ENCODE data around the gene ATOX1. TPM values are rescaled to one million over a fixed set of nuclear protein-coding genes. Genes with fewer than 3 reads are reported as not detected.

ATOX1 gene
- total and polyA plus RNA-seq, 7 donors, result 28.7 to 99.1 (median 46.9) TPM

DNA sequence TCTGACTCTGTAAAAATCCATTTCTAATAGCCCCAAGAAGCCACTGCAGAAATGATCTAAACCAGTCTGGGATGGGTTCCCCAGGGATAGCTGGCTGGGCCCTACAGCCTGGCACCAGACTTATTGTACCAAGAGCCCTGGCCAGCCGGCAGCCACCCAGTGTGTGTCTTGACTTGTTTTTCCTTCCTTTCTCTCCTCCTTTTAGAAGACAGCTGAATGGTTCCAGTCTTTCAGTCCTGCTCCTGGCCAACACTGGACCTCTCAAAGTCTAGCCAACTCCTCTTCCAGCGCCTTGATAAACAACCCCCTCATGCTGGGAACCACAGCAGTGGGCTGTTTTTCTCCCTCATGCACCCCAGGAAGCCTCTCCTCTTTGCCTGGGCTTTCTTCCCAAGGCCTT is 34.1 kb downstream of the ATOX1 start:
- Histone ChIP-seq H3K36me3 (ENCODE audit: insufficient read depth in 1 of 2, low read depth in 1 of 2) (no peaks in the 10 kb centered on the region), H3K27me3 (ENCODE audit: insufficient read depth in 3 of 3, low read length in 2 of 3) (no peaks in the 10 kb centered on the region), H3K4me1 (no peaks in the 10 kb centered on the region), H3K4me3 (no peak overlapping the region), H3K9me3 (no peaks in the 10 kb centered on the region), H3K27ac (no peak overlapping the region)
- DNase-seq (no peak), ATAC-seq (no peak)
- WGBS, 3 donors, result 52 to 75% (median 57%) methylated on average over 2 of the region's 2 CpGs
- intact Hi-C loops (cut with DNase I), result loop anchor here in 1 of 2 donors (5.0 kb wide), 1 partner anchor 67 kb away; no protein-coding TSS in a partner anchor
- TF ChIP-seq CTCF (IDR thresholded peaks at IDR 0.05), result no peak

DNA sequence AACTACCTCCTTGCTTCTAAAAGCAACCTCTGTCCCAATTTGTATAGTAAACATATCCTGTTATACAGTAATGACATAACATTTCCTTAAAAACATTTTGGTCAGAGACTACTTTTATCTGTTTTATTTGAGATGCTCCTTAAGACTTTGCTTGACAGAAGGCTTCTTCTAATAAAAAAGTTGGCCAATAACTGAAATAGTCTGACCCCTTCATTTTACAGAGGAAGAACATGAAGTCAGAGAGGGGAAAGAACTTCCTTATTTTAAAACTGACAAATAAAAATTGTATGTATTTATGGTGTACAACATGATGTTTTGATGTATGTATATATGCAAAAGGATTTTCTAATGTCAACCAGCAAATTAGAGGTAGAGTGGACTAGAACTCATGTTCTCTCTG is 35.9 kb downstream of the ATOX1 start:
- intact Hi-C loops (cut with DNase I), result loop anchor here in 1 of 2 donors (5.0 kb wide), 1 partner anchor 65 kb away; no protein-coding TSS in a partner anchor
- DNase-seq (no peak), ATAC-seq (no peak)
- Histone ChIP-seq H3K4me1 (peaks cover 12% of the 10 kb centered on the region), H3K4me3 (no peak overlapping the region), H3K27ac (no peak overlapping the region), H3K27me3 (ENCODE audit: insufficient read depth in 3 of 3, low read length in 2 of 3) (no peaks in the 10 kb centered on the region), H3K36me3 (ENCODE audit: insufficient read depth in 1 of 2, low read depth in 1 of 2) (no peaks in the 10 kb centered on the region), H3K9me3 (no peaks in the 10 kb centered on the region)
- no peak for TF ChIP-seq CTCF (IDR thresholded peaks at IDR 0.05)

DNA sequence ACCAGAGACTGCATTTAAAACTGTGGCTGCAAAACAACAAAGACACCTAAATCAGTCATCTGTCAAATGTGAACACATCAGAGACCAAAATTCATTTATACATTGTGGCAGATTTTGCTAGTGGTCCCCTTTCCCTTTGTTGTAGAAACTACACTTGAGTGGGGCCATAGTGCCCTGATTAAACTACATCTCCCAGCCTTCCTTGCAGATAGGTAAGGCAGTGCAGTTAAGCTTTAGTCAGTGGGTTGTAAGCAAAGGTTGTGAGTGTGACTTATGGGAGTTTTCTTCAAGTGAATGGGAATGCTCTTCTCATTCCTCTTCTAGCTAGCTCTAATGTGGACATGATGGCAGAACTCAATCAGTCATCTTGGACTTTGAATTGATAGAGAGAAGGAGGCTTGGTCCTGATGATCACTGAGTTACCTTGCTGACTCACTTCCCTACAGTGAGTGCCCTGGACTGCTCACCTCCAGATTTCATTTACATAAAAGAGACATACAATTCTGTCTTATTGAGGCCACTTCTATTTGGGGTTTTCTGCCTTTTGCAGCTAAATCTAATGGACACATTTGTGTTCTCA is 36.5 kb downstream of the ATOX1 start:
- no peaks in the 10 kb centered on the region for H3K9me3 ChIP-seq
- TF ChIP-seq CTCF (IDR thresholded peaks at IDR 0.05), result no peak
- ATAC-seq, result no peak
- H3K36me3 ChIP-seq (ENCODE audit: insufficient read depth in 1 of 2, low read depth in 1 of 2), result no peaks in the 10 kb centered on the region
- no peak overlapping the region for H3K27ac ChIP-seq
- no peak overlapping the region for H3K4me3 ChIP-seq
- DNase-seq, result no peak
- intact Hi-C loops (cut with DNase I), result loop anchor here in 1 of 2 donors (5.0 kb wide), 1 partner anchor 65 kb away; no protein-coding TSS in a partner anchor
- H3K27me3 ChIP-seq (ENCODE audit: insufficient read depth in 3 of 3, low read length in 2 of 3), result no peaks in the 10 kb centered on the region
- H3K4me1 ChIP-seq, result peaks cover 12% of the 10 kb centered on the region

GRCh38 chr5:151721087-151721646 is 37.3 kb downstream of the ATOX1 start:
- ATAC-seq (no peak), DNase-seq (no peak)
- Histone ChIP-seq H3K9me3 (no peaks in the 10 kb centered on the region), H3K27me3 (ENCODE audit: insufficient read depth in 3 of 3, low read length in 2 of 3) (no peaks in the 10 kb centered on the region), H3K27ac (no peak overlapping the region), H3K36me3 (ENCODE audit: insufficient read depth in 1 of 2, low read depth in 1 of 2) (no peaks in the 10 kb centered on the region), H3K4me3 (no peak overlapping the region), H3K4me1 (peaks cover 12% of the 10 kb centered on the region)
- TF ChIP-seq CTCF (IDR thresholded peaks at IDR 0.05), result no peak
- intact Hi-C loops (cut with DNase I), result loop anchor here in 1 of 2 donors (5.0 kb wide), 1 partner anchor 64 kb away; no protein-coding TSS in a partner anchor
- WGBS, 3 donors, result 86 to 94% (median 93%) methylated on average over 3 of the region's 3 CpGs

Data from psoas muscle (tissue), 8 donors.